ENCODE measurements around the gene CHMP4B. TPM values are rescaled to one million over a fixed set of nuclear protein-coding genes. Genes with fewer than 3 reads are reported as not detected.

Gene CHMP4B
- total RNA-seq, 2 experiments from 2014 or later, result 105 to 108 TPM

DNA sequence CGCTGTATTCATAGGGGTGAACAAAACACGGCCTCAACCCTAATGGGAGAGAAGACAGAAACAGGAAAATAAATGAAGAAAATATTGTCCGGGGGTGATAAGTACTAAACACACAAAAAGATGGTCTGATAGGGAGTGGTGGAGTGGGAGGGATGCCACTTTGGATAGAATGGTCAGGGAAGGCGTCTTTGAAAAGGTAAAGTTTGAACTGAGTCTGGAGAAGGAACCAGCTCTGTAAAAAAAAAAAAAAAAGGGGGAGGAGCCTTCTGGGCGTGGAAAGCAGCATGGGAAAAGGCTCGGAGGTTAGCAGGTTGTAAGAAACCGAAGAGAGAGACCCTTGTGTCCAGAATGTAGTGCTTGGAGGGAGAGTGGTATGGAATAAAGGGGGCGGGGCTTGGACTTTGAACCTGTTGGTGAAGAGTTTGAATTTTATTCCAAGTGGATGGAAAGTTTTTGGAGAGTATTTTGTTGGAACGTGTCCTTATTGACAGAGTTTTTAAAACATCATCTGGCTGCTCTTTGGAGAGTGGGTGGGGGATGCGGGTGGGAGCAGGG is 1.8 kb downstream of the CHMP4B start:
- H3K36me3 Mint-ChIP-seq (ENCODE audit: low read depth), result peaks cover 44% of the 10 kb centered on the region
- peaks cover 58% of the 10 kb centered on the region for H3K4me1 Mint-ChIP-seq
- H3K27ac Mint-ChIP-seq, result peak overlapping the region; percentile 95
- no peaks in the 10 kb centered on the region for H3K9me3 Mint-ChIP-seq
- CTCF ChIA-PET, result interaction anchor here (0.6 to 1.3 kb wide), 2 partner anchors 60 to 1325 kb away, joined by 3 to 4 read pairs; no protein-coding TSS in a partner anchor
- H3K4me3 Mint-ChIP-seq, result peak overlapping the region; percentile 97
- no peak for DNase-seq
- H3K27me3 Mint-ChIP-seq, result no peaks in the 10 kb centered on the region
- POLR2A ChIA-PET, result interaction anchor here (1.1 kb wide), 1 partner anchor 46 kb away, joined by 5 read pairs; no protein-coding TSS in a partner anchor

DNA sequence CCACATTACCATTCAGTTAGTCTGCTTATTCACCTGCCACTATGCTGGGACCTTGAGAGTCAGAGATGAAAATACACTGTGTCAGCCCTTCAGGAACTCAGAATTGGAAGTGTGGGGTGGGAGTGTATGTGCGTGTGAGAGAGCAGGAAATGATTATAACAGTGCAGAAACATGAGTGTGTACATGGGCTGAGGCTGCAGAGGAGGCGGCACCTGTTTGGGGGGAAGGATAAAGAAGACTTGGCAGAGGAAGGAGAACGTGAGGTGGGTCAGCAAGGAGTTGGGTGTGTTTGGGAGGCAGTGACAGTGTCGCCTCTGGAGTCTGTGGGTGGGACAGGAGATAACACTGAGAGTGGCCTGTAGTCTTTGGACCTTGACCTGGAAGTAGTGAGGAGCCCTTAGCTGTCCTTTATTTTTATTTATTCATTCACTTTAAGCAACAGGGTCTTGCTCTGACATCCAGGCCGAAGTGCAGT is 3.1 kb downstream of the CHMP4B start:
- ChIA-PET CTCF (interaction anchor here (0.6 to 1.9 kb wide), 3 partner anchors 13 to 410 kb away, joined by 4 to 5 read pairs (median 4); no protein-coding TSS in a partner anchor), POLR2A (no interaction called here)
- Mint-ChIP-seq H3K4me3 (peak overlapping the region; percentile 97), H3K9me3 (no peaks in the 10 kb centered on the region), H3K27me3 (no peaks in the 10 kb centered on the region), H3K27ac (peak overlapping the region; percentile 52), H3K36me3 (ENCODE audit: low read depth) (peaks cover 51% of the 10 kb centered on the region), H3K4me1 (peaks cover 66% of the 10 kb centered on the region)
- no peak for DNase-seq

DNA sequence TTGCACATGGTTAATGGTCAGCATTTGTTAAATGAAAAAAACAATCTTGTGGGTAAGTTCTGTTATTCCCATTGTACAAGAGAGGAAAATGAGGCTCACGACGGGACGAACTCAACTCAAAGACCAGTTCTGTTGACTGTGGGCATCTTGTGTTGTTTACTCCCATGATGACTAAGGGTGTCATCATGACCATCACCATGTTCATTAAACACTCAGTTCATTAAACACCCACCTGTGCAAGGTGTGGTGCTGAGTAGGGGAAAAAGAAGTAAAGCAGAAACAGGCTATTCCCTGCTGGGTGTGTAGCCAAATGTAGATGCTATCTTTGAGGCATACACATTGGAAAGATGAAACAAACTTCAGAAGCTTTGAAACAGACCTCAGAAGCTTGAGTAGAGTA is 4.5 kb downstream of the CHMP4B start:
- POLR2A ChIA-PET, result no interaction called here
- Mint-ChIP-seq H3K4me1 (peaks cover 72% of the 10 kb centered on the region), H3K4me3 (no peak overlapping the region), H3K27me3 (no peaks in the 10 kb centered on the region), H3K27ac (no peak overlapping the region), H3K9me3 (no peaks in the 10 kb centered on the region), H3K36me3 (ENCODE audit: low read depth) (peaks cover 57% of the 10 kb centered on the region)
- DNase-seq, result no peak
- CTCF ChIA-PET, result interaction anchor here (0.7 to 1.1 kb wide), 2 partner anchors 16 to 28 kb away, joined by 3 read pairs; no protein-coding TSS in a partner anchor

DNA sequence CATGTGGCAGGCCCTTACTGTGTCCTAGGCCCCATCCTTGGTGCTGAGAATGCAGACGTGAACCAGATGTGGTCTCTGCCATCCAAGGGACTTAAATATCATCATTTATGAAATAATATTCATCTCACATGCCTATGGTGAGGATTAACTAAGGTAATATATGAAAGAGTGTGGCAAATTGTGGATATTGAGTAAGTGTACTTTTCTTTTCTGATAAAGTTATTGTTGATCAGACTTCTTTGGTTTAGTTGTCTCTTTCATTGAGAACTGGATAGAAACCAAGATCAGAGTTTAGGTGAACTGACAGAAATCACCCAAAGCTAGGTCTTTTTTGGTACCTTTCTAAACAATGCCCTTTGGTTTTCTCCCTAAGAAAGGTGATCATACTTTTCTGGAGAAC is 5.0 kb downstream of the CHMP4B start:
- Mint-ChIP-seq H3K27me3 (no peaks in the 10 kb centered on the region), H3K36me3 (ENCODE audit: low read depth) (peaks cover 57% of the 10 kb centered on the region), H3K4me1 (peaks cover 71% of the 10 kb centered on the region), H3K4me3 (no peak overlapping the region), H3K27ac (no peak overlapping the region), H3K9me3 (no peaks in the 10 kb centered on the region)
- ChIA-PET CTCF (interaction anchor here (0.7 to 1.1 kb wide), 2 partner anchors 17 to 27 kb away, joined by 3 read pairs; no protein-coding TSS in a partner anchor), POLR2A (no interaction called here)
- DNase-seq, result no peak

DNA sequence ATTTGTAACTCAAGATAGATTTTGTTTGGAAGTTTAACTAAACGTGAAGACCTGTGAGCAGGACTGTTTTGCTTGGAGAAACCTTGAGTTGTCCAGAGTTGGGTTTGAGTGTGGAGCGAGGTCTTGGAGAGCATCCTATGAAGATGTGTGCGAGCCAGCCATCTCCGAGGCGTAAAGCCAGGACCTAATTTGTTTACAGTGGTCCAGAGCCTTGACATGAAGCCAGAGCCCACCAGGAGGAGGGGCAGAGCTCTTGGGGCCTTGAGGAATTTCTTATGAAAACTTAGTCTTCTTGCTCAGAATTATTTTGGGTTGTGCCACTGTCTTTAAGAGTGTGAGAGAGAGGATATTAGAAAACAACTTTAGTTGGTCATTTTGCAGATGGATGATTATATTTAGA is 6.3 kb downstream of the CHMP4B start:
- POLR2A ChIA-PET, result no interaction called here
- no peak for DNase-seq
- Mint-ChIP-seq H3K36me3 (ENCODE audit: low read depth) (peaks cover 48% of the 10 kb centered on the region), H3K27ac (no peak overlapping the region), H3K4me3 (no peak overlapping the region), H3K9me3 (no peaks in the 10 kb centered on the region), H3K4me1 (peaks cover 72% of the 10 kb centered on the region), H3K27me3 (no peaks in the 10 kb centered on the region)
- CTCF ChIA-PET, result interaction anchor here (1.2 kb wide), 1 partner anchor 713 kb away, joined by 3 read pairs; no protein-coding TSS in a partner anchor

DNA sequence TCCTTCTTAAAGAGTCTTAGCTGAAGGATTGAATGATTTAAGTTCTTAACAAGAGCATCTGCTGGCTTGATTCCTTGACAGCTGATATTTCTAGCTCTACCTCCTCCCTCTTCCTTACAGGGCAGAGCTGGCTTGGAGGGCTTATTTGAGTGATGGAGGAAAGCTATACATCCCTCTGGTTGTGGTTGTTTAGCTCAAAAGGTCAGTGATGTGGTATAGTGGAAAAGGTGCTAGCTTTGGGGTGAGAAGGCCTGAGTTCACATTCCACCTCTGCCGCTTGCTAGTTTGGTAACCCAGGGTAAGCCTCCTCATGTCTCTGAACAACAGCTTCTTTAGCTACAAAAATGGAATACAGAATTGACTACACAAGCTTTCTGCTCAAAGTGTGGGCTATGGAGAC is 8.3 kb downstream of the CHMP4B start:
- ChIA-PET CTCF (interaction anchor here (0.6 to 1.2 kb wide), 2 partner anchors 32 to 632 kb away, joined by 3 read pairs; no protein-coding TSS in a partner anchor), POLR2A (interaction anchor here (1.0 kb wide), 1 partner anchor 58 kb away, joined by 3 read pairs; no protein-coding TSS in a partner anchor)
- H3K9me3 Mint-ChIP-seq, result no peaks in the 10 kb centered on the region
- H3K27me3 Mint-ChIP-seq, result no peaks in the 10 kb centered on the region
- no peak overlapping the region for H3K4me3 Mint-ChIP-seq
- peaks cover 55% of the 10 kb centered on the region for H3K4me1 Mint-ChIP-seq
- no peak for DNase-seq
- H3K36me3 Mint-ChIP-seq (ENCODE audit: low read depth), result peaks cover 37% of the 10 kb centered on the region
- H3K27ac Mint-ChIP-seq, result no peak overlapping the region

DNA sequence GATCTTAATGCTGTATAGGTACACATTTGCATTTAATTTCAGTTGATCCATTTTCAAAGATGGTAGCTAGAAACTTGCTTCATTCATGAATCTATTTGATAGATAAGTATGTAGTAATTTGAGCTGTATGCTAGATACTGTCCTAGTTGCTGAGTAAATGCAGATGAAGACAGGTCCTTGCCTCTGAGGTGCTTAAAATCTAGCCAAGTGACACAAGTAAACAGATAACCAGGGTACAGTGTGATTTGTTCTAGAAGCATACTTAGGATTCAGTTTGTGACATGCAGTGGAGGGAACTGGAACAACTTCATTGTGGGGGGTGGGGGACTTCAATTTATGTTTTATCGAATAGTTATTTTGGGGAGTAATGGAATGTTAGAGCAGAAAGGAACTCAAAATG is 9.2 kb downstream of the CHMP4B start:
- Mint-ChIP-seq H3K4me1 (peaks cover 52% of the 10 kb centered on the region), H3K36me3 (ENCODE audit: low read depth) (peaks cover 30% of the 10 kb centered on the region), H3K4me3 (no peak overlapping the region), H3K27ac (no peak overlapping the region), H3K27me3 (no peaks in the 10 kb centered on the region), H3K9me3 (no peaks in the 10 kb centered on the region)
- ChIA-PET POLR2A (no interaction called here), CTCF (no interaction called here)
- DNase-seq, result no peak

DNA sequence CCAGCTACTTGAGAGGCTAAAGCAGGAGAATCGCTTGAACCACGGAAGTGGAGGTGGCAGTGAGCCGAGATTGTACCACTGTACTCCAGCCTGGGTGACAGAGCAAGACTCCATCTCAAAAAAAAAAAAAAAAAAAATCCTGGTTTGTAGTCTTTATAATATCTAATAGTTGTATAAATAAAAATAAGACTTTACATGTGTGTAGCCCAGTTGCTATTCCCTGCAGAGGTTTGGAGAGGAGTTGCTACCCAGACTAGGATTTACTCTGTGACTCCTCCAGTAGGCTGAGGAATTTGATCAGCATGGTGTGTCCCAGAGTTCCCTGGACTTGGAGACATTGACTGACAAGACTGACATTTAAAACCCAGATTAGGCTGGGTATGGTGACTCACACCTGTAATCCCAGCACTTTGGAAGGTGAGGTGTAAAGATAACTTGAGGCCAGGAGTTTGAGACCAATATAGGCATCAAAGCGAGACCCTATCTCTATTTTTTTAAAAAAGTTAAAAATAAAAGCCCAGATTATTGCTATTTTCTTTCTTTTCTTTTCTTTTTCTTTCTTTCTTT is 10.2 kb downstream of the CHMP4B start:
- H3K27ac Mint-ChIP-seq, result no peak overlapping the region
- POLR2A ChIA-PET, result interaction anchor here (0.7 kb wide), 1 partner anchor 51 kb away, joined by 7 read pairs; no protein-coding TSS in a partner anchor
- no peak for DNase-seq
- peaks cover 22% of the 10 kb centered on the region for H3K36me3 Mint-ChIP-seq (ENCODE audit: low read depth)
- H3K4me1 Mint-ChIP-seq, result peaks cover 51% of the 10 kb centered on the region
- CTCF ChIA-PET, result interaction anchor here (0.6 kb wide), 1 partner anchor 1750 kb away, joined by 4 read pairs; no protein-coding TSS in a partner anchor
- H3K4me3 Mint-ChIP-seq, result no peak overlapping the region
- H3K9me3 Mint-ChIP-seq, result no peaks in the 10 kb centered on the region
- H3K27me3 Mint-ChIP-seq, result no peaks in the 10 kb centered on the region

DNA sequence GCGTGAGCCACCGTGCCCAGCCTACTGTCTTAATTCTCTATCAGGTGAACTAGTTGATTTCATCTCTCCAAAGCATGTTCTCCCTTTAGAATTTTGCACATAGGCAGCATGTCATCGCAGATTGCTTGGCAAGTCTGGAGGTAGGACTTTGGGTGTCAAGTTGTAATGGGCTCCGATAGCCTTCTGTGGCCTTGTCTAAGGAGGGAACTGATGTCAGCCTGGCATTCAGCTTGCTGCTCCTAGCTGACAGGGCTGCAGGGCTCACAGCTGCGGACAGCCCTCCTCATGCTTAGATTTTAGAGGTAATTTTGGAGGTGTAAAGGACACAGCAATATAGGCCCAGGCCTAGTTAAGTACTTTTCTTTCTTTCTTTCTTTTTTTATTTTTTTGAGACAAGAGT is 11.3 kb downstream of the CHMP4B start:
- POLR2A ChIA-PET, result interaction anchor here (0.6 kb wide), 1 partner anchor 70 kb away, joined by 4 read pairs; no protein-coding TSS in a partner anchor
- peaks cover 20% of the 10 kb centered on the region for H3K36me3 Mint-ChIP-seq (ENCODE audit: low read depth)
- H3K4me3 Mint-ChIP-seq, result no peak overlapping the region
- H3K9me3 Mint-ChIP-seq, result no peaks in the 10 kb centered on the region
- CTCF ChIA-PET, result no interaction called here
- no peak for DNase-seq
- H3K27me3 Mint-ChIP-seq, result no peaks in the 10 kb centered on the region
- H3K4me1 Mint-ChIP-seq, result peaks cover 53% of the 10 kb centered on the region
- H3K27ac Mint-ChIP-seq, result no peak overlapping the region

DNA sequence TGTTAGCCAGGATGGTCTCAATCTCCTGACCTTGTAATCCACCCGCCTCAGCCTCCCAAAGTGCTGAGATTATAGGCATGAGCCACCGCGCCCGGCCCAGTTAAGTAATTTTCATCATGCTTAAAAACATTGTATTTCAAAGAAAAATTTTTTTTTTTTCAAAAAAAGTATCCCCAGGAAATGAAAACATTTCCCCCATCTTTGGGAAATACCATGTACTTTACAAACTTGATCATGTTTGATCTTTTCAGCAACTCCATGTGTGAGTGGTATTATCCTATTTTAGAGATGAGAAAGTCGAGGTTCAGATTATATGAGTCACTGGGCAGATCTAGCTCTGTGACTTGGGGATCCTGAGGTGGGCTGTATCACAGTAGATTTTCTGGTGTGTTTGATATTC is 11.8 kb downstream of the CHMP4B start:
- Mint-ChIP-seq H3K4me1 (peaks cover 53% of the 10 kb centered on the region), H3K27me3 (no peaks in the 10 kb centered on the region), H3K4me3 (no peak overlapping the region), H3K27ac (no peak overlapping the region), H3K36me3 (ENCODE audit: low read depth) (peaks cover 20% of the 10 kb centered on the region), H3K9me3 (no peaks in the 10 kb centered on the region)
- ChIA-PET CTCF (no interaction called here), POLR2A (interaction anchor here (0.6 kb wide), 1 partner anchor 71 kb away, joined by 4 read pairs; no protein-coding TSS in a partner anchor)
- no peak for DNase-seq

DNA sequence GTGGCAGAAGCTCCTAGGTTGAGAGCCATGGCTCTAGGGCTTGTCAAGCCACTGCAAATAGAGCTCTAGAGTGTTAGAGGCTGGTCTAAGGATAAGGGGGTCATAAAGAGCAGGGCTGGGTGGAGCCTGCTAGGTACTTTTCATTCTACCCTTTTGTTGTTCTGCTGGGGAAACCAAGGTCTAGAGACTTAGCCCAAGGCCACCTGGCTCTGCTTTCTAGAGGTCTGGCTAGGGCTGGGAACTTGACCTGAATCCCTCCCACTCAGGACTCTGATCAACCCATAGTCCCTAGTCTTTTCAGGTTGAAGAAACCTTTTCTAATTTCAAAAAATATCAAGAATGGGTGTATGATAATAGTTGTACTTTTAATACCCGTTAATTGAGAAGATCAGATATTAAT is 13.7 kb downstream of the CHMP4B start:
- ChIA-PET POLR2A (no interaction called here), CTCF (interaction anchor here (0.5 to 3.3 kb wide), 6 partner anchors 11 to 678 kb away, joined by 3 to 16 read pairs (median 4); no protein-coding TSS in a partner anchor)
- H3K36me3 Mint-ChIP-seq (ENCODE audit: low read depth), result peaks cover 10% of the 10 kb centered on the region
- DNase-seq, result no peak
- H3K9me3 Mint-ChIP-seq, result no peaks in the 10 kb centered on the region
- peaks cover 56% of the 10 kb centered on the region for H3K4me1 Mint-ChIP-seq
- no peak overlapping the region for H3K27ac Mint-ChIP-seq
- H3K27me3 Mint-ChIP-seq, result no peaks in the 10 kb centered on the region
- no peak overlapping the region for H3K4me3 Mint-ChIP-seq

DNA sequence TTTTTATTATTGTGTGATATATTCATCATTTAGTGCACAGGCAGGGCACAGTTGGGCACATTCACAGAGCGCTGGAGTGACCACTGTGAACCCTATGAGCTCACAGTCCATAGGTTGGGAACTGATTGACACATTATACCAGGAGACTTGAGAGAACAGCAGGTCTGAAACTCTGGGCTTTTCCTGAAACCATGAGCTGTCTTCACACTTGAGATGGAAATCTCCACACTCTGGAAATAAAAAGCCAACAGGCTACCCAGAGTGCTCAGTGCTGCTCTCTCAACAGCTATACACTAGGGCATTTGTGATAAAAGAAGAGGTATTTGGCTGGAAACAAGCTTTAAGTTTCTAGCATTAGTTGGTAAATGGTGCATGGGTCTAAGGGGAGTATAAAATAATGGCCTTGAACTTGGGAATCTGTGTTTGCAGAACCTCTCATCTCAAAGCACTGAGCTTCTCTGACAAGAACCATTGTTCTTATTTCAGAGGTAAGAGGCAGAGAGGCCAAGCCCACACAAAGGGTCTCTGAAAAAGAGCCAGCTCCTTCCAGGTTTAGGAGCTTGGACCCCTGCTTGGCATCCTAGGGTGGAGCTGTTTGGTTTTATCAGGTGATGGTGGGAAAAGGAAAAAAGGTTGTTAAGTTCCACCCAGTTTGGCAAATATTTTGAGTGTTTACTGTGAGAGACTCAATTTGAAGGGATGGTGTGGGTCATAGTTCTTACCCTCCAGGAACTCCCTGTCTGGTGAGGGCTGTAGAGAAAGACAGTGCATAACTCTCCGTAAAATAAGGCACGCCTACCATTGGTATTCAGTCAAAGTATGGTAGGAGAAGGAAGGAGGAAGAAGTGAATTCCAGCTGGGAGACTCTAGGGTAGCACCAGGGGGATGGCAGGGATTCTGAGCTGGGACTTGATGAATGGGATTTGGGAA is 14.5 kb downstream of the CHMP4B start:
- H3K4me3 Mint-ChIP-seq, result no peak overlapping the region
- CTCF ChIA-PET, result interaction anchor here (0.6 to 3.3 kb wide), 5 partner anchors 10 to 405 kb away, joined by 3 to 16 read pairs (median 4); no protein-coding TSS in a partner anchor
- no peaks in the 10 kb centered on the region for H3K27me3 Mint-ChIP-seq
- POLR2A ChIA-PET, result no interaction called here
- DNase-seq, result no peak
- H3K4me1 Mint-ChIP-seq, result peaks cover 59% of the 10 kb centered on the region
- no peak overlapping the region for H3K27ac Mint-ChIP-seq
- H3K9me3 Mint-ChIP-seq, result no peaks in the 10 kb centered on the region
- peaks cover 12% of the 10 kb centered on the region for H3K36me3 Mint-ChIP-seq (ENCODE audit: low read depth)
